HG02852 (cell line): ENCODE results near the gene DPEP3.

Experiments used
- ATAC-seq: cut with Tn5 transposase; IDR thresholded peaks from one replicate; pipeline ENCODE4 v1.9.1; 2021; ENCODE audit warnings: mild to moderate bottlenecking, moderate library complexity; ENCODE audit not compliant: unreplicated experiment

The DPEP3 gene

DNA sequence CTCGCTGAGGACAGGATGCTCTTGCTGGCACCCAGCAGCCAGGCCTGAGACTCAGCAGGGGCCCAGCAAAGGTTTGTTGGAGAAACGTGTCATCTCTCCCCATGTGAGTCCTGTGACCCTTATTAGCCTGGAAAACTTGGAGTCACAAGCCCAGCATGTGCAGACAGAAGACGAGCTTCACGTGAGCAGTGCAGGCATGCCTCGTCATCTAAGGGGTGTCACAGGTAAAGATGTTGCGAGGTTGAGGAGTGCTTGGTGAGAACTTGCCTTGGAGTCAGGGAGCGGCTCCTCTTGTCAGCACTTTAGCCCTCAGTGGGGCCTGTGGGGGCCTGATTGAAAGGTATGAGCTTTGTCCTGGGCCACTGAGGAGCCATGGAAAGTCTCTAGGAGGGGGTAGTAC is 46.5 kb downstream of the DPEP3 start:
- no peak for ATAC-seq

GRCh38 chr16:67932462-67932840 is 47.8 kb downstream of the DPEP3 start:
- no peak for ATAC-seq

DNA sequence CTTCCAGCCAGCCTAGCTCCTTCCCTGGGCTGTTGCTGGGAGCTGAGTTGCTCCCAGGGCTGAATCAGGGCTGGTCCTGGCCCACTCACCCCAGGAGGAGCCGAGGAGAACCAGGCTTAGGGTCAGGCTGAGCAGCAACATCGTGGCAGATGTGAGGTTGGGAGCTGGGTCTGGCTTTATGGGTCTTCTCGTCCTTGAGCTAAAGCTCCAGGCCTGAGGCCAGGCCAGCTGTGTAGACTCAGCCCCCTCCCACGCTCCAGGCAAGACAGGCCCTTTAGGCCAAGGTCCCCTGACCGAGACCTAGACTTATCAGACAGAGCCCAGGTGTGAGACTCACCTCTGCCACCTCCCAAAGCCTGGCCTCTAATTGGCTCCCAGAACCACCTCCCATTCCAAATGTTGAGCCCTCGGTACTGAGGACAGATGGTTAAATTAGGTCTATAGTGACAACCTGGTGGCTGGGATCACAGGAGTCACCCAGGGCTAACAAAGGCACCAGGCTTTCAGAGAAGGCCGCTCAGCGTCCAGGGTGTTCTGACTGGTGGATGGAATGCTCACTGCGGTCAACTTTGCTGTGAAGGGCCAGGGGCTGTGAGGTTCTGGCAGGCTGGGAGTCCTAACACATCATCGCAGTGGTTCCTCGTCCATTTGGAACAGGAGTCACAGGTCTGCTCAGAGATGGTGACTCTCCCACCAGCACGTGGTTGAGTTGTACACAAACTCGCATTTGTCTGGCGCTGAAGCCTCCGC is 48.4 kb downstream of the DPEP3 start, which contains the start of gene CTRL:
Gene CTRL, minus strand, starts transcription at position 151 of the 750 bp plus-strand sequence. Its CDS starts 10 bp downstream, at position 141.
- no peak for ATAC-seq

DNA sequence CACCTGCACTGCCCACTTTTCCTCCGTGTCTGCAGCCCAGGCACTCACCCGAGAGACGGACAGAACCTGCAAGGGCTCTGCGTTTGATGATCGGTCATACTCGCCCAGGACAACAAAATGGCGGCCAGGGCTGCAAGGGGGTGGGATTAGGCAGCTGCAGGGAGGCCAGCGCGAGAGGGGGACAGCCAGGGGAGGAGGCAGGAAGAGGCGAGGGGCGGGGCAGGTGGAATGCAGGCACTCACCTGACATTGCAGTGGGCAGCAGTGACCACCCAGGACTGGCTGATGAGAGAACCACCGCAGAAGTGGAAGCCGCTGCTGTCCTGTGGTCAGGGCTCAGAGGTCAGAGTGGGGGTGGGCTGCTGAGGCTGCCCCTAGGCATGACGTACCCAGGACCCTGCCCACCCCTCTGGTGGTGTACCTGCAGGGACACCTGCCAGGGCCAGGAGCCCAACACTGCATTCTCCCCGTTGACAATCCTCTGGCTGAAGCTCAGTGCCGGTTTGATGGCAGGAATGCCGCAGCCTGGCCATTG is 49.6 kb downstream of the DPEP3 start:
- no peak for ATAC-seq

GRCh38 chr16:67930191-67930590 is 50.1 kb downstream of the DPEP3 start:
- ATAC-seq, result no peak

- no peak for ATAC-seq
Observed at GRCh38 chr16:67928561-67929364, 51.5 kb downstream of the DPEP3 start.

GRCh38 chr16:67928147-67928546 is 52.2 kb downstream of the DPEP3 start:
- ATAC-seq, result no peak

GRCh38 chr16:67927131-67927941 is 53.0 kb downstream of the DPEP3 start:
- ATAC-seq, result no peak

- ATAC-seq, result no peak
Observed at GRCh38 chr16:67926181-67926750, 54.0 kb downstream of the DPEP3 start.
